ENCODE results near the gene EXOC6B. TPM values are rescaled to one million over a fixed set of nuclear protein-coding genes. Genes with fewer than 3 reads are reported as not detected.
A peak's percentile ranks its signal among the peaks of the same experiment; 100 is the strongest.

Gene EXOC6B
- total RNA-seq, 4 donors from 2014 or later = 14.1 to 107 (median 38.5) TPM

DNA sequence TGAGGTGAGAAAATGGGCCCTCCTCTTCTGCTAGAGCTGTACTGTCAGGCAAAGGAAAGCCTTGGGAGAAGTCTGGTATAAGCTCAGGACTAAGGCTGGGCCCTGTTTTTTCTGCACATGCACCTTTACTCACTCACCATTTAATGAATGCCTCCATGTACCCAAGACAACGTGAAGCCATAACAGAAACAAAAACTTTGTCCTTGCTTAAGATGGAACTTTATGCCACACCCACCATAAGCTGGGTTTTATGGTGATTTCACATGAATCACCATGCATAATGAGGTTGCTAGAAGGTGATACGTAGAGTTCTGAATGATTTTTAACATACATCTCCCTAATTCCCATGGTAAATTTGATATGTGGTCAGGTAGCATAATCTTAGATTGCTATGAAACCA is 614.5 kb downstream of the EXOC6B start:
- Histone ChIP-seq H3K27ac (no peak overlapping the region), H3K9me3 (no peaks in the 10 kb centered on the region), H3K36me3 (no peaks in the 10 kb centered on the region), H3K27me3 (no peaks in the 10 kb centered on the region), H3K4me1 (no peaks in the 10 kb centered on the region), H3K4me3 (no peak overlapping the region)
- no peak for DNase-seq
- no peak for TF ChIP-seq POLR2A (IDR thresholded peaks at IDR 0.05)
- TF ChIP-seq CTCF (IDR thresholded peaks at IDR 0.05) = no peak
- intact Hi-C loops (cut with DNase I; ENCODE audit: low total_unique reads) = no loop called here

DNA sequence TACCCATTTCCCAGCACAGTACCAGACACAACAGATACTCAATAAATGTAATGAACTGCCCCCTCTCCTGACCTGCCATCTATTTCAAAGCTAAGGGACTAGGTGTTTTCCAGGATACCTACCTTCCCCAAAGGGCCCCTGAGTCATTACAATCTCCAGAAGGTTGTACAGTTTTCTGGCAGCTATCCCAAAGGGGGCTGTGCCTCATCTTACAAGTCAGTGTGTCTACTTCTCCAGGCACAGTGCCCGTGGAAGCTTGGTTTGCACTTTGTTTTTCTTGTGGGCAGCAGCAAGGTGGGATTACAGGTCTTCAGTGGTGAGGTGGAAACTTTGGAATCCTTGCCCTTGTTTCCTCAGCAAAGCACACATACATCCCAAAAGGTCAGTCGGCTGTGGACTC is 615.4 kb downstream of the EXOC6B start:
- H3K27ac ChIP-seq = no peak overlapping the region
- no peaks in the 10 kb centered on the region for H3K9me3 ChIP-seq
- no peaks in the 10 kb centered on the region for H3K27me3 ChIP-seq
- intact Hi-C loops (cut with DNase I; ENCODE audit: low total_unique reads) = no loop called here
- H3K4me1 ChIP-seq = no peaks in the 10 kb centered on the region
- H3K36me3 ChIP-seq = no peaks in the 10 kb centered on the region
- no peak for DNase-seq
- TF ChIP-seq POLR2A (IDR thresholded peaks at IDR 0.05) (no peak), CTCF (IDR thresholded peaks at IDR 0.05) (no peak)
- no peak overlapping the region for H3K4me3 ChIP-seq

DNA sequence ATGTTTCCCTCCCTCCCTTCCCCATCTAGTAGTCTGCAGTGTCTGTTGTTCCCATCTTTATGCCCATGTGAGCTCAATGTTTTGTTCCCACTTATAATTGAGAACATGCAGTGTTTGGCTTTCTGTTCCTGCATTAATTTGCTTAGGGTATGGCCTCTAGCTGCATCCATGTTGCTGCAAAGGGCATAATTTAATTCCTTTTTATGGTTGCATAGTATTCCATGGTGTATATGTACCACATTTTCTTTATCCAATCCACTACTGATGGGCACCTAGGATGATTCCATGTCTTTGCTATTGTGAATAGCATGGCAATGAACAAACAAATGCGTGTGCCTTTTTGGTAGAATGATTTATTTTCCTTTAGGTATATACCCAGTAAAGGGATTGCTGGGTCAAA is 617.6 kb downstream of the EXOC6B start:
- H3K27ac ChIP-seq = no peak overlapping the region
- TF ChIP-seq CTCF (IDR thresholded peaks at IDR 0.05) (no peak), POLR2A (IDR thresholded peaks at IDR 0.05) (no peak)
- no peak overlapping the region for H3K4me3 ChIP-seq
- no peak for DNase-seq
- no peaks in the 10 kb centered on the region for H3K36me3 ChIP-seq
- H3K4me1 ChIP-seq = no peaks in the 10 kb centered on the region
- intact Hi-C loops (cut with DNase I; ENCODE audit: low total_unique reads) = no loop called here
- no peaks in the 10 kb centered on the region for H3K27me3 ChIP-seq
- H3K9me3 ChIP-seq = no peaks in the 10 kb centered on the region

DNA sequence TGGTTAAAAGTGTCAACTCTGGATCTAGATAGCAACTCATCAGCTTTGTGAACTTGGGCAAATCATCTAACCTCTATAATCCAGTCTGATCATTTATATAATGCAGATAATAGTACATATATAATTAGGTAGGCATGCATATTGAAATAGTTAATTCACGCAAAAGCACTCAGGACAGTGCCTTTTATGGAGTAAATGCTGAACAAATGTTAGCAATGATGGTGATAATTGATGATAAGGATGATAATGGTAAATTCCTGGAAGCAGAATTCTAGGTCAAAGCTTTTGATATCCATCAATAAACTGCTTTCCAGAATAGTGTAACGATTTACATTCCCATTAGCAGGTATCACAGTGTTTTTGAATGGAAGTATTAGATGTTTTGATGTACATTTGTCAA is 618.5 kb downstream of the EXOC6B start:
- no peaks in the 10 kb centered on the region for H3K4me1 ChIP-seq
- TF ChIP-seq CTCF (IDR thresholded peaks at IDR 0.05) = no peak
- no peak for TF ChIP-seq POLR2A (IDR thresholded peaks at IDR 0.05)
- DNase-seq = no peak
- no peak overlapping the region for H3K4me3 ChIP-seq
- H3K36me3 ChIP-seq = no peaks in the 10 kb centered on the region
- H3K9me3 ChIP-seq = no peaks in the 10 kb centered on the region
- no peak overlapping the region for H3K27ac ChIP-seq
- intact Hi-C loops (cut with DNase I; ENCODE audit: low total_unique reads) = no loop called here
- no peaks in the 10 kb centered on the region for H3K27me3 ChIP-seq

- Histone ChIP-seq H3K4me1 (no peaks in the 10 kb centered on the region), H3K9me3 (no peaks in the 10 kb centered on the region), H3K27ac (peak overlapping the region in 1 of 2 donors; percentile 53), H3K36me3 (no peaks in the 10 kb centered on the region), H3K4me3 (no peak overlapping the region), H3K27me3 (no peaks in the 10 kb centered on the region)
- DNase-seq = no peak
- intact Hi-C loops (cut with DNase I; ENCODE audit: low total_unique reads) = no loop called here
- TF ChIP-seq CTCF (IDR thresholded peaks at IDR 0.05) = no peak
Observed at GRCh38 chr2:72205504-72205881, 620.3 kb downstream of the EXOC6B start.
